A549 treated with ZK216348 at 1 μM for 4 hours (cell line): ENCODE results near the gene LPIN2. TPM values are rescaled to one million over a fixed set of nuclear protein-coding genes. Genes with fewer than 3 reads are reported as not detected.

Experiments
- total RNA-seq: library from RNA; stranded (reverse); fragments of 200-300 nt; extraction: Qiagen RNA extraction; gene quantifications from 5 replicates; pipeline ENCODE4 v1.2.3, GENCODE V29; 2022; ENCODE audit warnings: low read depth

The LPIN2 gene, protein sequence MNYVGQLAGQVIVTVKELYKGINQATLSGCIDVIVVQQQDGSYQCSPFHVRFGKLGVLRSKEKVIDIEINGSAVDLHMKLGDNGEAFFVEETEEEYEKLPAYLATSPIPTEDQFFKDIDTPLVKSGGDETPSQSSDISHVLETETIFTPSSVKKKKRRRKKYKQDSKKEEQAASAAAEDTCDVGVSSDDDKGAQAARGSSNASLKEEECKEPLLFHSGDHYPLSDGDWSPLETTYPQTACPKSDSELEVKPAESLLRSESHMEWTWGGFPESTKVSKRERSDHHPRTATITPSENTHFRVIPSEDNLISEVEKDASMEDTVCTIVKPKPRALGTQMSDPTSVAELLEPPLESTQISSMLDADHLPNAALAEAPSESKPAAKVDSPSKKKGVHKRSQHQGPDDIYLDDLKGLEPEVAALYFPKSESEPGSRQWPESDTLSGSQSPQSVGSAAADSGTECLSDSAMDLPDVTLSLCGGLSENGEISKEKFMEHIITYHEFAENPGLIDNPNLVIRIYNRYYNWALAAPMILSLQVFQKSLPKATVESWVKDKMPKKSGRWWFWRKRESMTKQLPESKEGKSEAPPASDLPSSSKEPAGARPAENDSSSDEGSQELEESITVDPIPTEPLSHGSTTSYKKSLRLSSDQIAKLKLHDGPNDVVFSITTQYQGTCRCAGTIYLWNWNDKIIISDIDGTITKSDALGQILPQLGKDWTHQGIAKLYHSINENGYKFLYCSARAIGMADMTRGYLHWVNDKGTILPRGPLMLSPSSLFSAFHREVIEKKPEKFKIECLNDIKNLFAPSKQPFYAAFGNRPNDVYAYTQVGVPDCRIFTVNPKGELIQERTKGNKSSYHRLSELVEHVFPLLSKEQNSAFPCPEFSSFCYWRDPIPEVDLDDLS
- 13.6 to 21.5 TPM (median 19.2 TPM) in 5 replicates for total RNA-seq

DNA sequence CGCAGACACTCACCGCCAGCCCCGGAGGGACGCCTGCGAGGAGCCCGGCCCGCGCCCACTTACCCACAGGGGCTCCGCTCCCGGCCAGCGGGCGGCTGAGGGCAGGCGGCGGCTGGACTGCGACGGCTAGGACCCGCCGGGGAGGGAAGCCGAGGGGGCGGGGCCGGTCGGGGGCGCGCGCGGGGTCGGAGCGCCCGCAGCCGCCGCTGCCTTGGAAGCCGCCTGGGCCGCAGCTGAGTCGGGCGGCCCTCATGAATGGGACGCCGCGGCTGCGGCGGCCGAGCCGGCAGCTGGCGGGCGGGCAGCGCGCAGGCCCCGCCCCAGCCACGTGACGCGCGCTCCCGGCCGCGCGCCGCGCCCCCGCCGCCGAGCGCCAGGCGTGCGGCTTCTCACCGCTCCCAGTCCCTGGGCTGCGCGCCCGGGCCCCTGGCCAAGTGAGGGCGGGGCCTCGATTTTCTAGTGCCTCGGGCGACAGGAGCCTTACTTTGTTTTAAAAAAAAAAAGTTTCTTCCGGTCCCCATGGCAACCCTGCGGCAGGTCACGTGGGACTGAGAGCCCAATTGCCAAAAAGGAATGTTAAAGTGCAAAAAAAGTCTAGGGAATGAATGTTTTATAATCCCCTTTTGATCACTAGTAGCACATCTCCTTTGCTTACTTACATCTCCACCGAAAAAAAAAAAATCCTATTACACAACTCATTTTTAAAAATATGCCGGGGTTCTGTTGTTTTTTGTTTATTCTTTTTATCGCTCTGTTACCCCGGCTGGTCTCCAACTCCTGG, at the start of gene LPIN2:
Gene LPIN2 (minus strand): TSS at position 121 of the 781 bp plus-strand sequence. CDS start 52,304 bp downstream, outside the sequence.

Other genes with a start within 250 kb of the LPIN2 start
- gene EMILIN2, start 166.1 kb downstream of the LPIN2 start, total RNA-seq: 8.6 to 14.7 TPM (median 14.1 TPM) in 5 replicates
- 0.07 to 0.28 TPM (median 0.12 TPM) in 5 replicates for gene MYOM1, start 206.8 kb upstream of the LPIN2 start, total RNA-seq
- 261 to 397 TPM (median 307 TPM) in 5 replicates for gene MYL12A, start 234.7 kb upstream of the LPIN2 start, total RNA-seq
- gene MYL12B, start 249.0 kb upstream of the LPIN2 start, total RNA-seq: 375 to 441 TPM (median 388 TPM) in 5 replicates